Measurements from ENCODE around the gene SULT6B1.

- TF ChIP-seq USF2 (IDR thresholded peaks at IDR 0.05), result no peak
- TF ChIP-seq, protein P1, sequence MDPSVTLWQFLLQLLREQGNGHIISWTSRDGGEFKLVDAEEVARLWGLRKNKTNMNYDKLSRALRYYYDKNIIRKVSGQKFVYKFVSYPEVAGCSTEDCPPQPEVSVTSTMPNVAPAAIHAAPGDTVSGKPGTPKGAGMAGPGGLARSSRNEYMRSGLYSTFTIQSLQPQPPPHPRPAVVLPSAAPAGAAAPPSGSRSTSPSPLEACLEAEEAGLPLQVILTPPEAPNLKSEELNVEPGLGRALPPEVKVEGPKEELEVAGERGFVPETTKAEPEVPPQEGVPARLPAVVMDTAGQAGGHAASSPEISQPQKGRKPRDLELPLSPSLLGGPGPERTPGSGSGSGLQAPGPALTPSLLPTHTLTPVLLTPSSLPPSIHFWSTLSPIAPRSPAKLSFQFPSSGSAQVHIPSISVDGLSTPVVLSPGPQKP (IDR thresholded peaks at IDR 0.05; ENCODE audit: low read depth, low read length), result no peak
Observed at GRCh38 chr2:37180640-37181039, 7.8 kb downstream of the SULT6B1 start.

All from A549 (cell line).